ENCODE results near the gene FAT2. TPM values are rescaled to one million over a fixed set of nuclear protein-coding genes. Genes with fewer than 3 reads are reported as not detected.
"Not testable (repeated sequence)": the region's sequence is repeated elsewhere in the genome, so short reads cannot be mapped to it uniquely, and the experiment has no call there.

Gene FAT2
- total RNA-seq, 1 experiment from 2014 or later = not detected

- no peaks in the 10 kb centered on the region for H3K27me3 ChIP-seq (ENCODE audit: low read length)
- H3K79me2 ChIP-seq (ENCODE audit: low read length) = no peaks in the 10 kb centered on the region
- no peak for DNase-seq
- no peak overlapping the region for H3K9ac ChIP-seq (ENCODE audit: low read length)
- H3K4me2 ChIP-seq (ENCODE audit: low read depth, low read length, poor library complexity, severe bottlenecking) = no peak overlapping the region
- no peaks in the 10 kb centered on the region for H3K36me3 ChIP-seq (ENCODE audit: insufficient read depth, low read length)
- H3K9me3 ChIP-seq (ENCODE audit: low read length) = no peaks in the 10 kb centered on the region
- no peaks in the 10 kb centered on the region for H3K4me1 ChIP-seq (ENCODE audit: low read length)
- H4K20me1 ChIP-seq (ENCODE audit: insufficient read depth, low read depth, low read length) = no peaks in the 10 kb centered on the region
- no peak overlapping the region for H3K4me3 ChIP-seq (ENCODE audit: low read length)
- no peaks in the 10 kb centered on the region for H3K9me2 ChIP-seq (replicated peaks; ENCODE audit: insufficient read depth, low read length)
- H2AFZ ChIP-seq (ENCODE audit: low read length) = no peak overlapping the region
- H3K27ac ChIP-seq (ENCODE audit: low read length) = no peak overlapping the region
Measured at GRCh38 chr5:151595411-151595826, 4.3 kb upstream of the FAT2 start.

- no peak overlapping the region for H3K27ac ChIP-seq (ENCODE audit: low read length)
- no peaks in the 10 kb centered on the region for H3K27me3 ChIP-seq (ENCODE audit: low read length)
- H3K9ac ChIP-seq (ENCODE audit: low read length) = no peak overlapping the region
- H4K20me1 ChIP-seq (ENCODE audit: insufficient read depth, low read depth, low read length) = no peaks in the 10 kb centered on the region
- DNase-seq = no peak
- H3K4me3 ChIP-seq (ENCODE audit: low read length) = no peak overlapping the region
- no peaks in the 10 kb centered on the region for H3K4me1 ChIP-seq (ENCODE audit: low read length)
- H3K79me2 ChIP-seq (ENCODE audit: low read length) = no peaks in the 10 kb centered on the region
- H2AFZ ChIP-seq (ENCODE audit: low read length) = no peak overlapping the region
- no peaks in the 10 kb centered on the region for H3K36me3 ChIP-seq (ENCODE audit: insufficient read depth, low read length)
- H3K4me2 ChIP-seq (ENCODE audit: low read depth, low read length, poor library complexity, severe bottlenecking) = no peak overlapping the region
- H3K9me2 ChIP-seq (replicated peaks; ENCODE audit: insufficient read depth, low read length) = no peaks in the 10 kb centered on the region
- H3K9me3 ChIP-seq (ENCODE audit: low read length) = no peaks in the 10 kb centered on the region
Measured at GRCh38 chr5:151592855-151593408, 1.8 kb upstream of the FAT2 start.

- Histone ChIP-seq H3K9me2 (replicated peaks; ENCODE audit: insufficient read depth, low read length) (no peaks in the 10 kb centered on the region), H3K27me3 (ENCODE audit: low read length) (no peaks in the 10 kb centered on the region), H2AFZ (ENCODE audit: low read length) (no peak overlapping the region), H3K9me3 (ENCODE audit: low read length) (no peaks in the 10 kb centered on the region), H3K27ac (ENCODE audit: low read length) (no peak overlapping the region), H3K4me1 (ENCODE audit: low read length) (no peaks in the 10 kb centered on the region), H3K4me3 (ENCODE audit: low read length) (no peak overlapping the region), H3K9ac (ENCODE audit: low read length) (no peak overlapping the region), H3K79me2 (ENCODE audit: low read length) (no peaks in the 10 kb centered on the region), H3K4me2 (ENCODE audit: low read depth, low read length, poor library complexity, severe bottlenecking) (no peak overlapping the region), H4K20me1 (ENCODE audit: insufficient read depth, low read depth, low read length) (no peaks in the 10 kb centered on the region), H3K36me3 (ENCODE audit: insufficient read depth, low read length) (no peaks in the 10 kb centered on the region)
- no peak for DNase-seq
Measured at GRCh38 chr5:151589878-151590570, 1.1 kb downstream of the FAT2 start.

GRCh38 chr5:151587796-151588555 is 3.2 kb downstream of the FAT2 start:
- DNase-seq = no peak
- Histone ChIP-seq H3K9me3 (ENCODE audit: low read length) (no peaks in the 10 kb centered on the region), H4K20me1 (ENCODE audit: insufficient read depth, low read depth, low read length) (no peaks in the 10 kb centered on the region), H3K4me2 (ENCODE audit: low read depth, low read length, poor library complexity, severe bottlenecking) (no peak overlapping the region), H3K27ac (ENCODE audit: low read length) (no peak overlapping the region), H3K27me3 (ENCODE audit: low read length) (no peaks in the 10 kb centered on the region), H3K9me2 (replicated peaks; ENCODE audit: insufficient read depth, low read length) (no peaks in the 10 kb centered on the region), H3K79me2 (ENCODE audit: low read length) (no peaks in the 10 kb centered on the region), H3K36me3 (ENCODE audit: insufficient read depth, low read length) (no peaks in the 10 kb centered on the region), H2AFZ (ENCODE audit: low read length) (no peak overlapping the region), H3K9ac (ENCODE audit: low read length) (no peak overlapping the region), H3K4me1 (ENCODE audit: low read length) (no peaks in the 10 kb centered on the region), H3K4me3 (ENCODE audit: low read length) (no peak overlapping the region)

GRCh38 chr5:151585970-151586369 is 5.2 kb downstream of the FAT2 start:
- Histone ChIP-seq H3K27me3 (ENCODE audit: low read length) (no peaks in the 10 kb centered on the region), H3K9me3 (ENCODE audit: low read length) (no peaks in the 10 kb centered on the region), H3K4me2 (ENCODE audit: low read depth, low read length, poor library complexity, severe bottlenecking) (no peak overlapping the region)

GRCh38 chr5:151585344-151585743 is 5.8 kb downstream of the FAT2 start:
- not testable (repeated sequence) for H3K9ac ChIP-seq (ENCODE audit: low read length); DNase-seq; H3K36me3 ChIP-seq (ENCODE audit: insufficient read depth, low read length); H3K4me3 ChIP-seq (ENCODE audit: low read length); H3K79me2 ChIP-seq (ENCODE audit: low read length); H3K27me3 ChIP-seq (ENCODE audit: low read length); H3K9me3 ChIP-seq (ENCODE audit: low read length); H3K4me2 ChIP-seq (ENCODE audit: low read depth, low read length, poor library complexity, severe bottlenecking); H3K4me1 ChIP-seq (ENCODE audit: low read length); H4K20me1 ChIP-seq (ENCODE audit: insufficient read depth, low read depth, low read length); H2AFZ ChIP-seq (ENCODE audit: low read length); H3K27ac ChIP-seq (ENCODE audit: low read length); H3K9me2 ChIP-seq (replicated peaks; ENCODE audit: insufficient read depth, low read length)

More at GRCh38 chr5:151585970-151586369, 5.2 kb downstream of the FAT2 start:
- Histone ChIP-seq H2AFZ (ENCODE audit: low read length) (no peak overlapping the region), H4K20me1 (ENCODE audit: insufficient read depth, low read depth, low read length) (no peaks in the 10 kb centered on the region), H3K4me3 (ENCODE audit: low read length) (no peak overlapping the region), H3K4me1 (ENCODE audit: low read length) (no peaks in the 10 kb centered on the region), H3K27ac (ENCODE audit: low read length) (no peak overlapping the region), H3K9me2 (replicated peaks; ENCODE audit: insufficient read depth, low read length) (no peaks in the 10 kb centered on the region), H3K36me3 (ENCODE audit: insufficient read depth, low read length) (no peaks in the 10 kb centered on the region), H3K9ac (ENCODE audit: low read length) (no peak overlapping the region), H3K79me2 (ENCODE audit: low read length) (no peaks in the 10 kb centered on the region)
- DNase-seq = no peak

GRCh38 chr5:151584057-151584937 is 6.8 kb downstream of the FAT2 start:
- Histone ChIP-seq H2AFZ (ENCODE audit: low read length) (no peak overlapping the region), H3K4me2 (ENCODE audit: low read depth, low read length, poor library complexity, severe bottlenecking) (no peak overlapping the region), H3K36me3 (ENCODE audit: insufficient read depth, low read length) (no peaks in the 10 kb centered on the region), H3K4me1 (ENCODE audit: low read length) (no peaks in the 10 kb centered on the region), H3K27me3 (ENCODE audit: low read length) (no peaks in the 10 kb centered on the region), H3K4me3 (ENCODE audit: low read length) (no peak overlapping the region), H3K9ac (ENCODE audit: low read length) (no peak overlapping the region), H3K27ac (ENCODE audit: low read length) (no peak overlapping the region), H3K9me2 (replicated peaks; ENCODE audit: insufficient read depth, low read length) (no peaks in the 10 kb centered on the region), H4K20me1 (ENCODE audit: insufficient read depth, low read depth, low read length) (no peaks in the 10 kb centered on the region), H3K79me2 (ENCODE audit: low read length) (no peaks in the 10 kb centered on the region), H3K9me3 (ENCODE audit: low read length) (no peaks in the 10 kb centered on the region)
- no peak for DNase-seq

All from Karpas-422 (cell line).